NT2/D1 (cell line): ENCODE results near the gene CRKL.
A peak's percentile ranks its signal among the peaks of the same experiment; 100 is the strongest.

Experiments
- DNase-seq: peaks from one replicate; pipeline ENCODE4 v3.0.0-alpha.2; 2011; ENCODE audit warnings: low read depth, low spot score
- H3K27me3 ChIP-seq: 2 replicates; pipeline ENCODE4 v1.6.0; 2011; ENCODE audit warnings: mild to moderate bottlenecking; ENCODE audit not compliant: insufficient read length, insufficient read depth
- H3K36me3 ChIP-seq: 2 replicates; pipeline ENCODE4 v1.6.1; 2011; ENCODE audit warnings: mild to moderate bottlenecking, low read length, mixed read lengths; ENCODE audit not compliant: insufficient read depth, insufficient read length
- H3K4me1 ChIP-seq: 2 replicates; pipeline ENCODE4 v1.5.1; 2011; ENCODE audit not compliant: insufficient read depth, insufficient read length
- H3K4me3 ChIP-seq: 2 replicates; pipeline ENCODE4 v1.5.1; 2011; ENCODE audit warnings: low read depth; ENCODE audit not compliant: insufficient read length
- H3K9ac ChIP-seq: 2 replicates; pipeline ENCODE4 v1.6.0; 2011; ENCODE audit warnings: low read depth; ENCODE audit not compliant: insufficient read length
- H3K9me3 ChIP-seq: 2 replicates; pipeline ENCODE4 v1.5.1; 2011; ENCODE audit warnings: mild to moderate bottlenecking, low read length; ENCODE audit not compliant: insufficient read depth
- SUZ12 ChIP-seq: IDR thresholded peaks from 2 replicates; pipeline ENCODE4 v1.6.1; 2011; ENCODE audit not compliant: insufficient read length, insufficient read depth; ENCODE audit errors: extremely low read depth
- YY1 ChIP-seq: IDR thresholded peaks from 2 replicates; pipeline ENCODE4 v1.6.1; 2011; ENCODE audit not compliant: insufficient read length, insufficient read depth
- ZNF274 ChIP-seq: IDR thresholded peaks from 2 replicates; pipeline ENCODE4 v1.6.1; 2011; ENCODE audit warnings: mild to moderate bottlenecking, low read depth, low read length

The CRKL gene

GRCh38 chr22:20975541-20976290 lies 58.5 kb downstream of the CRKL start:
- peak overlapping the region; percentile 8 for H3K9ac ChIP-seq
- TF ChIP-seq YY1 (no peak), ZNF274 (no peak), SUZ12 (no peak)
- peaks cover 12% of the 10 kb centered on the region for H3K27me3 ChIP-seq
- H3K4me1 ChIP-seq = peaks cover 12% of the 10 kb centered on the region
- H3K9me3 ChIP-seq = no peaks in the 10 kb centered on the region
- H3K36me3 ChIP-seq = no peaks in the 10 kb centered on the region
- no peak overlapping the region for H3K4me3 ChIP-seq
- no peak for DNase-seq

DNA sequence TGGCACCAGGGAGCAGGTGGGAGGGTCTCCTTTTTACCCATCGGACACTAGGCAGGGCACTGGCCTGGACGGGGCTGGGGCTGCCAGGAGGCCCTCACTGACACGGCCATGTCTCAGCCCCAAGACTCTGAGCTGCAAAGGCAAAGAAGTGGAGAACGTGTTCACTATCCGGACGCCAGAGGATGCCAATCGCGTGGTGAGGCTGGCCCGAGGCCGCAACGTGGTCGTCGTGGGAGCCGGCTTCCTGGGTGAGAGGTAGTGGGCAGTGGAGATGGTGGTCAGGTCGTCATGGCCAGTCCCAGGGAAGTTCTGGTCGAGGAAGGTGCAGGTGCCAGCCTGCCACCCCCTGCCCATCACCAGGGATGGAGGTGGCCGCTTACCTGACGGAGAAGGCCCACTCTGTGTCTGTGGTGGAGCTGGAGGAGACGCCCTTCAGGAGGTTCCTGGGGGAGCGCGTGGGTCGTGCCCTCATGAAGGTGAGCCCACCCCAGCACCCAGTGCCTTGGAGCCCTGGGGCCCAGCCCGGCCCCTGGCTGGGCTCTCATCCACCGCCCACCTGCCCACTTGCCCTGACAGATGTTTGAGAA lies 59.2 kb downstream of the CRKL start:
- Histone ChIP-seq H3K27me3 (peaks cover 12% of the 10 kb centered on the region), H3K4me3 (no peak overlapping the region), H3K9me3 (no peaks in the 10 kb centered on the region), H3K4me1 (peaks cover 11% of the 10 kb centered on the region), H3K9ac (no peak overlapping the region), H3K36me3 (no peaks in the 10 kb centered on the region)
- no peak for DNase-seq
- TF ChIP-seq ZNF274 (no peak), SUZ12 (no peak), YY1 (no peak)

DNA sequence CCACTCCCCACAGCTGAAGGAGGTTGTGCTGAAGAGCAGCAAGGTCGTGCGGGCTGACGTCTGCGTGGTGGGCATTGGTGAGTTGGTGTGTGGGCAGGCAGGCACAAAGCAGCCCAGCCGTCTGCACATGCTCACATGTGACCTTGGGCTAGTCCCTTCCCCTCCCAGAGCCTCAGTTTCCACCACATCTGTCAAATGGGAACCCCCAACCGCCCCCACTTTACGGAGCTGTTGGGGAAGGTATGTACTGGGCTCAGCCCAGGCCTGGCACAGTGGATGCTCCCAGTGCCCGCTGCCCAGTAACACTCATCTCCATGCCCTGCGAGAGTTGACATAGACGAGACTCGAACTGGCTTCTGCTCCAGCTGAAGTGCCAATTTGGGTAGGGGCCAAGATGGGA lies 59.8 kb downstream of the CRKL start:
- Histone ChIP-seq H3K4me1 (peaks cover 9% of the 10 kb centered on the region), H3K9me3 (no peaks in the 10 kb centered on the region), H3K36me3 (no peaks in the 10 kb centered on the region), H3K27me3 (peaks cover 12% of the 10 kb centered on the region), H3K9ac (no peak overlapping the region), H3K4me3 (no peak overlapping the region)
- no peak for DNase-seq
- no peak for TF ChIP-seq YY1
- TF ChIP-seq ZNF274 = no peak
- TF ChIP-seq SUZ12 = no peak

DNA sequence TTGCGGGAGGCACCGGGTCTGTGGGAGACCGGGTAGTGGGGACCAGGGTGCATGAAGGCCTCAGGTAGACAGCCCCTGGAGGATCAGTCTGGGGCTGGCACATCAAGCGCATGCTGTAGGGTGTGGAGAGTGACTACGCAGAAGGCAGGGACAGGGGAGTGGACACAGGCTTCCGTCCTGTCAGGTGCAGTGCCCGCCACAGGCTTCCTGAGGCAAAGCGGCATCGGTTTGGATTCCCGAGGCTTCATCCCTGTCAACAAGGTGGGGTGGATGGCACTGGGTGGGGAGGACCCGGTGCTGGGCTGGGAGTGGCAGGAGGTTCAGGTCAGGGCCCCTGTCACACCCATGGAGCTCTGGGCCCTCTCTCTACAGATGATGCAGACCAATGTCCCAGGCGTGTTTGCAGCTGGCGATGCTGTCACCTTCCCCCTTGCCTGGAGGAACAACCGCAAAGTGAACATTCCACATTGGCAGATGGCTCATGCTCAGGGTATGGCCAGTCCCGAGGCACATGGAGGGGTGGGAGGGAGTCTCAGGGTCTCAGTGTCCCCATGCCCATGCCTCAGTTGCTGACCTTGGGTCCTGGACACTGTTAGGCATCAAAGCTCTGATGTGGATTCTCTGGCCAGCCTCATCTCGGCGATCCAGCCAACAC lies 60.4 kb downstream of the CRKL start:
- Histone ChIP-seq H3K9me3 (no peaks in the 10 kb centered on the region), H3K27me3 (peaks cover 12% of the 10 kb centered on the region), H3K9ac (no peak overlapping the region), H3K4me3 (no peak overlapping the region), H3K4me1 (peaks cover 9% of the 10 kb centered on the region), H3K36me3 (no peaks in the 10 kb centered on the region)
- TF ChIP-seq ZNF274 = no peak
- TF ChIP-seq YY1 = no peak
- TF ChIP-seq SUZ12 = no peak
- no peak for DNase-seq

DNA sequence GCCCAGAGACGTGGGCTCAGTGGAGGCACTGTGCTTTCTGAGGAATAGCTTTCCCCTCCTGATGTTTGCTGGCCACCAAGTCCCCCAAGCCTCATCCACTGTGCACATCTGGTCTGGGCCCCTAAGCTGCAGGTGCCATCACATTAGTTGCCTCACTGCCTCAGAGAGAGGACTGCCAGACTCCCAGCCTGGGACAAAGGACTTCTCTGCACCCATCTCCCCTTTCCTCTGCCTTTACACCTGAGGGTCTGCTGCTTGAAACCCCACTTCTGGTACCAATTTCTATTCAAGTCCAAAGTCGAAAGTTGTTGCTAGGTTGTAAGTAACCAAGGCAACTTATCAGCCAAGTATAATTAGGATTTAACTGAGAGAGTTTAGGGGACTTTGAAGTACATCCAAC lies 61.2 kb downstream of the CRKL start:
- no peaks in the 10 kb centered on the region for H3K9me3 ChIP-seq
- H3K27me3 ChIP-seq = peaks cover 12% of the 10 kb centered on the region
- H3K4me1 ChIP-seq = peaks cover 9% of the 10 kb centered on the region
- H3K4me3 ChIP-seq = no peak overlapping the region
- H3K36me3 ChIP-seq = peaks cover 6% of the 10 kb centered on the region
- no peak overlapping the region for H3K9ac ChIP-seq
- DNase-seq = no peak
- TF ChIP-seq SUZ12 = no peak
- no peak for TF ChIP-seq YY1
- no peak for TF ChIP-seq ZNF274

GRCh38 chr22:20979243-20979809 lies 62.1 kb downstream of the CRKL start:
- H3K4me3 ChIP-seq = peak overlapping the region; percentile 48
- peak overlapping the region; percentile 86 for H3K9ac ChIP-seq
- peak; percentile 90 for DNase-seq
- H3K36me3 ChIP-seq = peaks cover 14% of the 10 kb centered on the region
- peaks cover 12% of the 10 kb centered on the region for H3K27me3 ChIP-seq
- peaks cover 7% of the 10 kb centered on the region for H3K4me1 ChIP-seq
- H3K9me3 ChIP-seq = no peaks in the 10 kb centered on the region
- TF ChIP-seq SUZ12 = no peak
- TF ChIP-seq YY1 = peak; percentile 49
